CD14-positive monocyte (primary cell): Measurements from ENCODE around the gene AATK. TPM values are rescaled to one million over a fixed set of nuclear protein-coding genes. Genes with fewer than 3 reads are reported as not detected.

Experiments used
- DNase-seq, 3 donors: peaks; one replicate each; pipeline ENCODE4 v3.0.0-alpha.2; 2011 to 2022
- H2AFZ ChIP-seq: 2 replicates; pipeline ENCODE4 v1.6.0; 2012; ENCODE audit warnings: mild to moderate bottlenecking, low read depth, low read length, inconsistent platforms; ENCODE audit not compliant: insufficient read depth, poor library complexity, severe bottlenecking
- H3K27ac ChIP-seq, 2 donors: 1 replicate in 1 of 2; 2 replicates in 1 of 2; pipeline ENCODE4 v1.5.1; 2012 to 2013; ENCODE audit warnings: low read length in 2 of 2, control low read depth in 1 of 2, inconsistent platforms in 1 of 2, low read depth in 1 of 2, mild to moderate bottlenecking in 1 of 2
- H3K27me3 ChIP-seq, 2 donors: one replicate each; pipeline versions ENCODE4 v1.6.0 to v1.6.1; 2011 to 2013; ENCODE audit warnings: low read length in 2 of 2; ENCODE audit not compliant: control insufficient read depth in 2 of 2, insufficient read depth in 2 of 2
- H3K36me3 ChIP-seq, 2 donors: replicated peaks in 1 of 2; 1 replicate in 1 of 2; 2 replicates in 1 of 2; pipeline versions ENCODE4 v1.5.1 to v1.6.1; 2012 to 2013; ENCODE audit warnings: low read length in 2 of 2, control low read depth in 1 of 2, inconsistent platforms in 1 of 2, mild to moderate bottlenecking in 1 of 2; ENCODE audit not compliant: insufficient read depth in 2 of 2, control insufficient read depth in 1 of 2
- H3K4me1 ChIP-seq, 2 donors: 1 replicate in 1 of 2; 2 replicates in 1 of 2; pipeline versions ENCODE4 v1.5.1 to v1.6.1; 2012 to 2013; ENCODE audit warnings: low read length in 2 of 2, control low read depth in 1 of 2, inconsistent platforms in 1 of 2, mild to moderate bottlenecking in 1 of 2, moderate library complexity in 1 of 2; ENCODE audit not compliant: insufficient read depth in 2 of 2, control insufficient read depth in 1 of 2
- H3K4me2 ChIP-seq: replicated peaks from 2 replicates; pipeline ENCODE3; 2012; ENCODE audit warnings: low read length, moderate library complexity, mild to moderate bottlenecking; ENCODE audit not compliant: poor library complexity, severe bottlenecking; ENCODE audit errors: extremely low read depth
- H3K4me3 ChIP-seq, 3 experiments: fragments of 200-600 bp in 1 of 3; sonication (generic) in 1 of 3; replicated peaks in 1 of 3; 1 replicate in 2 of 3; 2 replicates in 1 of 3; pipeline ENCODE4 v1.5.1; 2011 to 2013; ENCODE audit warnings: low read length in 3 of 3, mild to moderate bottlenecking in 3 of 3, control low read depth in 2 of 3, low read depth in 2 of 3, inconsistent platforms in 1 of 3, moderate library complexity in 1 of 3
- H3K79me2 ChIP-seq: 2 replicates; pipeline ENCODE4 v1.6.0; 2012; ENCODE audit warnings: mild to moderate bottlenecking, control low read depth, inconsistent platforms, low read length, moderate library complexity; ENCODE audit not compliant: insufficient read depth
- H3K9ac ChIP-seq: 2 replicates; pipeline ENCODE4 v1.6.0; 2017; ENCODE audit warnings: low read length, mild to moderate bottlenecking; ENCODE audit not compliant: insufficient read depth, poor library complexity, severe bottlenecking
- H3K9me3 ChIP-seq, 2 donors: replicated peaks in 1 of 2; 1 replicate in 1 of 2; 2 replicates in 1 of 2; pipeline versions ENCODE4 v1.5.1 to v1.6.1; 2012 to 2013; ENCODE audit warnings: low read length in 2 of 2, control low read depth in 1 of 2; ENCODE audit not compliant: control insufficient read depth in 1 of 2, insufficient read depth in 1 of 2
- H4K20me1 ChIP-seq: 2 replicates; pipeline ENCODE4 v1.6.0; 2012; ENCODE audit warnings: mild to moderate bottlenecking, low read length, control low read depth, moderate library complexity; ENCODE audit not compliant: insufficient read depth
- H3K27ac Mint-ChIP-seq, 7 donors: one replicate each; pipeline ENCODE4 v1.8.0; 2020; ENCODE audit warnings: mild to moderate bottlenecking in 7 of 7, mixed read lengths in 7 of 7, moderate library complexity in 6 of 7, inconsistent platforms in 2 of 7
- H3K27me3 Mint-ChIP-seq, 3 donors: one replicate each; pipeline ENCODE4 v1.8.0; 2021 to 2022; ENCODE audit warnings: low read depth in 3 of 3, mild to moderate bottlenecking in 3 of 3, mixed read lengths in 3 of 3, moderate library complexity in 3 of 3, inconsistent platforms in 1 of 3
- H3K36me3 Mint-ChIP-seq, 2 donors: one replicate each; pipeline ENCODE4 v1.8.0; 2020; ENCODE audit warnings: mixed read lengths in 2 of 2, inconsistent platforms in 1 of 2, mild to moderate bottlenecking in 1 of 2
- H3K4me1 Mint-ChIP-seq: one replicate; pipeline ENCODE4 v1.8.0; 2020; ENCODE audit warnings: mild to moderate bottlenecking, mixed read lengths
- H3K4me3 Mint-ChIP-seq, 2 donors: one replicate each; pipeline ENCODE4 v1.8.0; 2020; ENCODE audit warnings: mild to moderate bottlenecking in 2 of 2, mixed read lengths in 2 of 2, moderate library complexity in 1 of 2
- H3K9me3 Mint-ChIP-seq, 7 donors: one replicate each; pipeline ENCODE4 v1.8.0; 2020 to 2022; ENCODE audit warnings: mixed read lengths in 7 of 7, mild to moderate bottlenecking in 6 of 7, moderate library complexity in 6 of 7, inconsistent platforms in 2 of 7
- CTCF ChIP-seq: fragments of 200-600 bp; IDR thresholded peaks from one replicate; pipeline ENCODE4 v1.8.0; 2022; ENCODE audit warnings: antibody characterized with exemption, mild to moderate bottlenecking
- WGBS: methylation state at CpG from one replicate; pipeline ENCODE4 v1.1.5; 2013; ENCODE audit warnings: missing lambda C conversion rate; ENCODE audit not compliant: insufficient coverage; 5-methylcytosine and 5-hydroxymethylcytosine counted together
- intact Hi-C, 2 donors: fragments of 100-400 bp; cut with micrococcal nuclease; formaldehyde crosslinking; loops; one replicate each; pipeline versions ENCODE4 v1.15.0 to v1.15.1; 2023
- polyA plus RNA-seq, 3 donors: library from polyadenylated mRNA; depleted of rRNA in 1 of 3; unstranded in 2 of 3; stranded (reverse) in 1 of 3; fragments of 300-500 nt in 2 of 3; fragments of >200 nt in 1 of 3; fragmentation: Illumina TruSeq in 2 of 3; gene quantifications; 1 replicate in 2 of 3; 2 replicates in 1 of 3; pipeline ENCODE4 v1.2.3, GENCODE V29; 2012 to 2021

The AATK gene
- polyA plus RNA-seq, 3 donors = 0.93 to 15.3 (median 2.0) TPM

DNA sequence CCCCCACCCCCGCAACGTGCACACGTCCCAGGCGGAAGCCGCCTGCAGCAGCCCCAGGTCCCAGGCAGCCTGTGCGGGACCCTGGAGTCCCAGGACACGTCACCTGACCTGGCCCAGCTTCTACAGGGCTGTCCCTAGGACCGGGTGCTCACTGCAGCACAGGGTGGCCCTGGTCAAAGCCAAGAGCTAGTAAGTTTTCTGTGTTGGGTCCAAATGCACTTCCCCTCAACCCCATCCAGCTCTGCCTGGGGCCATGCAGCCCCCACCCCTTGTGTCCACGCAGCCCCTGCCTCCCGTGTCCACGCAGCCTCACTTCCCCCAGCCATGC lies 22.9 kb downstream of the AATK start:
- Histone ChIP-seq H3K27ac (no peak overlapping the region), H3K9ac (no peak overlapping the region), H3K4me3 (no peak overlapping the region), H3K4me2 (no peak overlapping the region), H4K20me1 (peaks cover 41% of the 10 kb centered on the region), H3K4me1 (peaks cover 4 to 19% of the 10 kb centered on the region in 2 donors), H3K9me3 (no peaks in the 10 kb centered on the region), H2AFZ (no peak overlapping the region), H3K79me2 (peaks cover 4% of the 10 kb centered on the region), H3K27me3 (no peaks in the 10 kb centered on the region), H3K36me3 (no peaks in the 10 kb centered on the region)
- intact Hi-C loops = loop anchor here (2.0 to 5.0 kb wide), 5 partner anchors 44 to 339 kb away; partner anchors contain the start of gene CEP131 (in 1 of the 2)
- Mint-ChIP-seq H3K36me3 (peaks cover 8 to 19% of the 10 kb centered on the region in 2 donors), H3K27ac (peak overlapping the region in 1 of 7 donors; percentile 3), H3K4me3 (no peak overlapping the region), H3K9me3 (peaks cover 0 to 7% (median 2%) of the 10 kb centered on the region in 7 donors), H3K27me3 (peaks cover 1 to 4% (median 2%) of the 10 kb centered on the region in 3 donors), H3K4me1 (peaks cover 18% of the 10 kb centered on the region)
- TF ChIP-seq CTCF = no peak
- WGBS = 91% methylated on average over 8 of the region's 11 CpGs
- no peak for DNase-seq

DNA sequence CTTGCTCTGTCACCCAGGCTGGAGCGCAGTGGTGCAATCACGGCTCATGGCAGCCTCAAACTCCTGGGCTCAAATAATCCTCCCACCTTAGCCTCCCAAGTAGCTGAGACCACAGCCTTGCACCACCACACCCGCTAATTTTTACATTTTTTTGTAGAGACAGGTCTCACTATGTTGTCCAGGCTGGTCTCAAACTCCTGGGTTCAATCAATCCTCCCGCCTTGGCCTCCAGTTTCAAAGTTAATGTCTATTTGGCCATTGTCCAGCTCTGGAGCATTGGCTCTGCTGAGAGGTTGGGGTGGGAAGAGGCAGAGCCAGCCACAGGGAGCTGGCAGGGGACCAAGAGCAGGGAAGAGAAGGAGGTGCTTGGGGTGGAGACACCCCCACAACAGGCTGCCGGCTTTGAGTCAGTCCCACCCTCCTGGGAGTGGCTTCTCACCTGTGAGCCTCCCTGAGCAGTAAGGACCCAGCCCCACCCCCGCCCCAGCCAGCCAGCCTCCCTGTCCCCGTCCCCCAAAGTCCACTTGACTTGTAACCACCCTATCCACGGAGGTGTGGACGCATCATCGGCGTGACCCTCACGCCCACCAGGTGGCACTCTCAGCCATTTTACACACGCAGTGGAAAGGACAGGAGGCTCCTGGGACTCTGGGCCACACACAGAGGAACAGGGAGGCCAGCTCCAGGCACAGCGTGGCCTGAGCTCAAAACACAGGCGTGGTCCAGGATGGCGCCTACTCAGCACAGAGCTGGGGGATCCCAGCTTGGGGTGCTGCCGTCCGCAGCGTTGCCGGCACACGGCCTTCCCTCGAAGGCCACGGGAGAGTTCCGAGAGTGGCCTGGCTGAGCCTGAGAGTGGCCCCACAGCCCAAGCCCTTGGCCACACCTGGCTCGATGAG lies 23.5 kb downstream of the AATK start:
- Mint-ChIP-seq H3K9me3 (peaks cover 0 to 7% (median 2%) of the 10 kb centered on the region in 7 donors), H3K36me3 (peaks cover 8 to 19% of the 10 kb centered on the region in 2 donors), H3K4me3 (peak overlapping the region in 1 of 2 donors; percentile 11), H3K27me3 (peaks cover 1 to 4% (median 2%) of the 10 kb centered on the region in 3 donors), H3K27ac (peak overlapping the region in 1 of 7 donors; percentile 46), H3K4me1 (peaks cover 17% of the 10 kb centered on the region)
- Histone ChIP-seq H3K27ac (no peak overlapping the region), H3K4me2 (no peak overlapping the region), H3K9ac (no peak overlapping the region), H4K20me1 (peaks cover 47% of the 10 kb centered on the region), H3K79me2 (peaks cover 1% of the 10 kb centered on the region), H3K27me3 (no peaks in the 10 kb centered on the region), H3K4me1 (peaks cover 4 to 18% of the 10 kb centered on the region in 2 donors), H3K4me3 (no peak overlapping the region), H3K36me3 (no peaks in the 10 kb centered on the region), H3K9me3 (no peaks in the 10 kb centered on the region), H2AFZ (no peak overlapping the region)
- intact Hi-C loops = loop anchor here (1.0 to 5.0 kb wide), 7 partner anchors 45 to 340 kb away; partner anchors contain the start of gene CEP131 (in 1 of the 2)
- TF ChIP-seq CTCF = peak; percentile 76
- DNase-seq = peak; percentile 82 to 84 (median 83)
- WGBS = 59% methylated on average over 22 of the region's 25 CpGs
